Right cardiac atrium (tissue), 5 donors: ENCODE measurements around the gene FAM227B. TPM values are rescaled to one million over a fixed set of nuclear protein-coding genes. Genes with fewer than 3 reads are reported as not detected.
"Not testable (repeated sequence)": the region's sequence is repeated elsewhere in the genome, so short reads cannot be mapped to it uniquely, and the experiment has no call there.

ENCODE experiments used
- ATAC-seq, 2 donors: fragments of 200-7000 bp; cut with Tn5 transposase; one replicate each; pipeline versions ENCODE4 v1.8.0 to v1.9.1; 2020; ENCODE audit warnings: moderate library complexity in 2 of 2, mild to moderate bottlenecking in 1 of 2
- DNase-seq, 3 donors: peaks; one replicate each; pipeline ENCODE4 v3.0.0-alpha.2; 2020
- H3K27ac ChIP-seq: one replicate; pipeline ENCODE4 v1.5.1; 2013; ENCODE audit warnings: mild to moderate bottlenecking, low read length, control low read depth, moderate library complexity
- H3K27me3 ChIP-seq: one replicate; pipeline ENCODE4 v1.6.1; 2013; ENCODE audit not compliant: control insufficient read depth, insufficient read depth
- H3K4me1 ChIP-seq: one replicate; pipeline ENCODE4 v1.6.1; 2013; ENCODE audit warnings: low read length; ENCODE audit not compliant: control insufficient read depth, insufficient read depth
- H3K4me3 ChIP-seq: one replicate; pipeline ENCODE4 v1.5.1; 2013; ENCODE audit warnings: low read length, control low read depth
- H3K9me3 ChIP-seq: one replicate; pipeline ENCODE4 v1.6.1; 2013; ENCODE audit warnings: low read length; ENCODE audit not compliant: control insufficient read depth
- WGBS: extraction: QIAGEN DNeasy Blood & Tissue Kit; methylation state at CpG from one replicate; pipeline ENCODE4 v1.1.7; 2013; 5-methylcytosine and 5-hydroxymethylcytosine counted together
- intact Hi-C, 4 donors: fragments of 100-400 bp; cut with DNase I; formaldehyde crosslinking; loops; one replicate each; pipeline versions ENCODE4 v1.11.0 to v1.14.0; 2022 to 2023
- long read RNA-seq, 4 donors: library from polyadenylated mRNA; unstranded; transcript quantifications; one replicate each; pipeline ENCODE4 v2.0.0, GENCODE V29; 2020 to 2021
- polyA plus RNA-seq: library from polyadenylated mRNA; stranded (reverse); fragments of 200-250 nt; gene quantifications from one replicate; pipeline ENCODE4 v1.2.3, GENCODE V29; 2013
- total RNA-seq, 4 donors: library from RNA; stranded (reverse); fragmentation: NEBNext Ultra II Directional; extraction: Animal tissue kit (Norgen Biotek cat#: 25700); gene quantifications; one replicate each; pipeline ENCODE4 v1.2.1, GENCODE V29; 2021
- donor health status: healthy with polysubstance abuse.
- donor health status: DM: no; HTN: yes; CAD: no.
- donor health status: DM: no; HTN: no; CAD: no.
- donor health status: DM: no; HTN: yes; CAD: no; lungs with severe emphysema.
- donor health status: DM: yes; HTN: yes; CAD: no.

Gene FAM227B
- total RNA-seq (10 to 100 TPM in 3 of 4 donors, 1 to 10 TPM in 1; 9.8 to 19.2 (median 12.5) TPM), polyA plus RNA-seq (10.9 TPM)
- long read RNA-seq, donor 1, partial matches to known transcripts, result 2 of 17 reads
- long read RNA-seq, donor 1, other reads (novel, unspliced or antisense), result 14 of 17 reads
- long read RNA-seq, donor 2, partial matches to known transcripts, result 1 of 6 reads
- long read RNA-seq, donor 2, other reads (novel, unspliced or antisense), result 5 of 6 reads
- long read RNA-seq, donor 3, partial matches to known transcripts, result 15 of 39 reads
- long read RNA-seq, donor 3, other reads (novel, unspliced or antisense), result 23 of 39 reads
- long read RNA-seq, donor 4, partial matches to known transcripts, result 6 of 17 reads
- long read RNA-seq, donor 4, other reads (novel, unspliced or antisense), result 10 of 17 reads

GRCh38 chr15:49620658-49621368 lies at the start of gene FAM227B, which contains the start of gene DTWD1:
FAM227B (minus strand) TSS chr15:49620818; CDS start chr15:49615171, 5,647 bp downstream.
DTWD1 (plus strand) TSS chr15:49621048; CDS start chr15:49625168, 4,120 bp downstream.
- Histone ChIP-seq H3K27ac (peak within 1 kb of the TSS; percentile 78), H3K4me3 (peak within 1 kb of the TSS; percentile 54), H3K27me3 (no peaks in the 10 kb centered on the region), H3K9me3 (no peaks in the 10 kb centered on the region), H3K4me1 (no peaks in the 10 kb centered on the region)
- intact Hi-C loops, result loop anchor here in 1 of 4 donors (10.0 kb wide), 1 partner anchor 274 kb away; no protein-coding TSS in a partner anchor
- DNase-seq (peak; percentile 98 to 99 (median 99)), ATAC-seq (peak; percentile 100)
- under 1% methylated on average over 59 of the region's 59 CpGs for WGBS

GRCh38 chr15:49669288-49669687 lies 48.7 kb upstream of the FAM227B start:
- no peak for ATAC-seq

GRCh38 chr15:49666486-49666885 lies 45.9 kb upstream of the FAM227B start:
- intact Hi-C loops, H3K9me3 ChIP-seq, H3K27ac ChIP-seq, H3K27me3 ChIP-seq, ATAC-seq, DNase-seq, H3K4me3 ChIP-seq, H3K4me1 ChIP-seq: not testable (repeated sequence)
- 78% methylated on average over 3 of the region's 3 CpGs for WGBS

More at GRCh38 chr15:49669288-49669687, 48.7 kb upstream of the FAM227B start:
- Histone ChIP-seq H3K4me1 (no peaks in the 10 kb centered on the region), H3K9me3 (no peaks in the 10 kb centered on the region), H3K4me3 (no peak overlapping the region), H3K27me3 (no peaks in the 10 kb centered on the region), H3K27ac (no peak overlapping the region)
- DNase-seq, result no peak
- WGBS, result 65% methylated on average over 1 of the region's 1 CpG
- intact Hi-C loops, result no loop called here

GRCh38 chr15:49664716-49665115 lies 44.1 kb upstream of the FAM227B start:
- H3K9me3 ChIP-seq, result no peaks in the 10 kb centered on the region
- intact Hi-C loops, result no loop called here
- H3K27ac ChIP-seq, result no peak overlapping the region
- ATAC-seq (no peak), DNase-seq (no peak)
- WGBS, result 45% methylated on average over 1 of the region's 1 CpG
- no peaks in the 10 kb centered on the region for H3K4me1 ChIP-seq
- no peak overlapping the region for H3K4me3 ChIP-seq
- H3K27me3 ChIP-seq, result no peaks in the 10 kb centered on the region

- Histone ChIP-seq H3K27me3 (no peaks in the 10 kb centered on the region), H3K4me3 (no peak overlapping the region), H3K27ac (no peak overlapping the region), H3K9me3 (no peaks in the 10 kb centered on the region), H3K4me1 (no peaks in the 10 kb centered on the region)
- ATAC-seq (no peak), DNase-seq (no peak)
- whole genome bisulfite sequencing, result 54% methylated on average over 1 of the region's 1 CpG
- intact Hi-C loops, result no loop called here
Observed at GRCh38 chr15:49656734-49657133, 36.1 kb upstream of the FAM227B start.

GRCh38 chr15:49652922-49653321 lies 32.3 kb upstream of the FAM227B start:
- H3K4me3 ChIP-seq, result no peak overlapping the region
- H3K27ac ChIP-seq, result no peak overlapping the region
- intact Hi-C loops, result no loop called here
- no peaks in the 10 kb centered on the region for H3K9me3 ChIP-seq
- H3K4me1 ChIP-seq, result peaks cover 2% of the 10 kb centered on the region
- H3K27me3 ChIP-seq, result no peaks in the 10 kb centered on the region
- ATAC-seq (no peak), DNase-seq (no peak)
- WGBS, result 100% methylated on average over 1 of the region's 1 CpG

- no peak overlapping the region for H3K27ac ChIP-seq
- DNase-seq (no peak), ATAC-seq (no peak)
- no peaks in the 10 kb centered on the region for H3K27me3 ChIP-seq
- WGBS, result 82% methylated on average over 2 of the region's 2 CpGs
- peaks cover 3% of the 10 kb centered on the region for H3K4me1 ChIP-seq
- intact Hi-C loops, result no loop called here
- no peak overlapping the region for H3K4me3 ChIP-seq
- H3K9me3 ChIP-seq, result peaks cover 2% of the 10 kb centered on the region
Observed at GRCh38 chr15:49650676-49651075, 30.1 kb upstream of the FAM227B start.

GRCh38 chr15:49649987-49650386 lies 29.4 kb upstream of the FAM227B start:
- 99% methylated on average over 1 of the region's 1 CpG for WGBS
- no peak overlapping the region for H3K27ac ChIP-seq
- intact Hi-C loops, result no loop called here
- H3K9me3 ChIP-seq, result peaks cover 2% of the 10 kb centered on the region
- H3K4me3 ChIP-seq, result no peak overlapping the region
- H3K4me1 ChIP-seq, result peaks cover 3% of the 10 kb centered on the region
- DNase-seq, result no peak
- no peak for ATAC-seq
- H3K27me3 ChIP-seq, result no peaks in the 10 kb centered on the region

GRCh38 chr15:49646891-49647290 lies 26.3 kb upstream of the FAM227B start:
- 94% methylated on average over 2 of the region's 2 CpGs for WGBS
- Histone ChIP-seq H3K27me3 (no peaks in the 10 kb centered on the region), H3K4me1 (peaks cover 8% of the 10 kb centered on the region), H3K27ac (no peak overlapping the region), H3K9me3 (peaks cover 2% of the 10 kb centered on the region), H3K4me3 (no peak overlapping the region)
- no peak for ATAC-seq
- no peak for DNase-seq
- intact Hi-C loops, result no loop called here

- Histone ChIP-seq H3K27me3 (no peaks in the 10 kb centered on the region), H3K4me3 (no peak overlapping the region), H3K4me1 (peaks cover 8% of the 10 kb centered on the region), H3K9me3 (peaks cover 2% of the 10 kb centered on the region), H3K27ac (no peak overlapping the region)
- intact Hi-C loops, result no loop called here
- no peak for ATAC-seq
- DNase-seq, result peak in 2 of 3 donors; percentile 18 to 57
Observed at GRCh38 chr15:49645941-49646340, 25.3 kb upstream of the FAM227B start.

GRCh38 chr15:49645277-49645676 lies 24.7 kb upstream of the FAM227B start:
- Histone ChIP-seq H3K27me3 (no peaks in the 10 kb centered on the region), H3K4me3 (no peak overlapping the region), H3K27ac (no peak overlapping the region), H3K4me1 (peaks cover 8% of the 10 kb centered on the region), H3K9me3 (peaks cover 2% of the 10 kb centered on the region)
- no peak for DNase-seq
- intact Hi-C loops, result no loop called here
- ATAC-seq, result peak in 1 of 2 donors; percentile 68
